GM12864 (cell line): ENCODE results near the gene AFF2.

Experiments
- DNase-seq: peaks from one replicate; pipeline ENCODE4 v3.0.0-alpha.2; 2011; ENCODE audit warnings: low read depth
- H3K4me3 ChIP-seq: 2 replicates; pipeline ENCODE4 v1.5.1; 2011; ENCODE audit warnings: mild to moderate bottlenecking, low read depth, low read length, control low read depth
- CTCF ChIP-seq: IDR thresholded peaks from 2 replicates; pipeline ENCODE4 v1.5.1; 2011; ENCODE audit warnings: low read depth, mild to moderate bottlenecking, moderate library complexity, low read length, control low read depth, inconsistent platforms; ENCODE audit errors: missing control alignments

The AFF2 gene

GRCh38 chrX:148628621-148629020 lies 128.2 kb downstream of the AFF2 start:
- TF ChIP-seq CTCF: no peak
- no peak overlapping the region for H3K4me3 ChIP-seq
- no peak for DNase-seq

- no peak for TF ChIP-seq CTCF
- DNase-seq: no peak
These were observed 129.0 kb downstream of the AFF2 start for GRCh38 chrX:148629434-148629833.

GRCh38 chrX:148632444-148632843 lies 132.0 kb downstream of the AFF2 start:
- H3K4me3 ChIP-seq: no peak overlapping the region
- TF ChIP-seq CTCF: no peak
- DNase-seq: no peak

More at GRCh38 chrX:148629434-148629833, 129.0 kb downstream of the AFF2 start:
- no peak overlapping the region for H3K4me3 ChIP-seq

GRCh38 chrX:148633218-148633908 lies 132.9 kb downstream of the AFF2 start:
- no peak for TF ChIP-seq CTCF
- no peak for DNase-seq
- no peak overlapping the region for H3K4me3 ChIP-seq

GRCh38 chrX:148634591-148634990 lies 134.2 kb downstream of the AFF2 start:
- TF ChIP-seq CTCF: no peak
- no peak for DNase-seq

GRCh38 chrX:148643460-148643859 lies 143.0 kb downstream of the AFF2 start:
- no peak for DNase-seq
- TF ChIP-seq CTCF: no peak
- no peak overlapping the region for H3K4me3 ChIP-seq

More at GRCh38 chrX:148634591-148634990, 134.2 kb downstream of the AFF2 start:
- no peak overlapping the region for H3K4me3 ChIP-seq

GRCh38 chrX:148647651-148648050 lies 147.2 kb downstream of the AFF2 start:
- no peak overlapping the region for H3K4me3 ChIP-seq
- no peak for TF ChIP-seq CTCF
- DNase-seq: no peak
